BJ (cell line): ENCODE data around the gene PTPRJ. TPM values are rescaled to one million over a fixed set of nuclear protein-coding genes. Genes with fewer than 3 reads are reported as not detected.

Experiments
- CTCF ChIA-PET: fragments of 350-600 bp; formaldehyde crosslinking; extraction: SDS; loops from one replicate; lab custom pipeline; 2021; ENCODE audit warnings: antibody characterized with exemption, inconsistent platforms; lab: Yijun Ruan, JAX
- POLR2A ChIA-PET: fragments of 300-600 bp; sonication (Branson Sonifier 250); formaldehyde crosslinking; extraction: SDS; loops from one replicate; lab custom pipeline; 2021; ENCODE audit warnings: antibody characterized with exemption; lab: Charles Lee
- DNase-seq: peaks from one replicate; pipeline ENCODE4 v3.0.0-alpha.2; 2011; ENCODE audit warnings: low read depth
- H3K27me3 ChIP-seq: 2 replicates; pipeline ENCODE4 v1.6.0; 2011; ENCODE audit warnings: low read length; ENCODE audit not compliant: control insufficient read depth, insufficient read depth
- H3K36me3 ChIP-seq: 2 replicates; pipeline ENCODE4 v1.5.1; 2011; ENCODE audit warnings: low read length; ENCODE audit not compliant: control insufficient read depth, insufficient read depth
- H3K4me3 ChIP-seq: 2 replicates; pipeline ENCODE4 v1.5.1; 2011; ENCODE audit warnings: low read depth, mild to moderate bottlenecking, control low read depth, low read length
- polyA plus RNA-seq: library from polyadenylated mRNA; depleted of rRNA; stranded (reverse); fragments of >200 nt; gene quantifications from 2 replicates; pipeline ENCODE4 v1.2.3, GENCODE V29; 2011
- TF ChIP-seq, protein P1 (sequence below): IDR thresholded peaks from 2 replicates; pipeline ENCODE4 v1.5.1; 2011; ENCODE audit warnings: low read depth, mild to moderate bottlenecking, control low read depth, inconsistent platforms, low read length, moderate library complexity; ENCODE audit not compliant: insufficient read depth

PTPRJ gene
- polyA plus RNA-seq, 1 experiment = 3.8 TPM

DNA sequence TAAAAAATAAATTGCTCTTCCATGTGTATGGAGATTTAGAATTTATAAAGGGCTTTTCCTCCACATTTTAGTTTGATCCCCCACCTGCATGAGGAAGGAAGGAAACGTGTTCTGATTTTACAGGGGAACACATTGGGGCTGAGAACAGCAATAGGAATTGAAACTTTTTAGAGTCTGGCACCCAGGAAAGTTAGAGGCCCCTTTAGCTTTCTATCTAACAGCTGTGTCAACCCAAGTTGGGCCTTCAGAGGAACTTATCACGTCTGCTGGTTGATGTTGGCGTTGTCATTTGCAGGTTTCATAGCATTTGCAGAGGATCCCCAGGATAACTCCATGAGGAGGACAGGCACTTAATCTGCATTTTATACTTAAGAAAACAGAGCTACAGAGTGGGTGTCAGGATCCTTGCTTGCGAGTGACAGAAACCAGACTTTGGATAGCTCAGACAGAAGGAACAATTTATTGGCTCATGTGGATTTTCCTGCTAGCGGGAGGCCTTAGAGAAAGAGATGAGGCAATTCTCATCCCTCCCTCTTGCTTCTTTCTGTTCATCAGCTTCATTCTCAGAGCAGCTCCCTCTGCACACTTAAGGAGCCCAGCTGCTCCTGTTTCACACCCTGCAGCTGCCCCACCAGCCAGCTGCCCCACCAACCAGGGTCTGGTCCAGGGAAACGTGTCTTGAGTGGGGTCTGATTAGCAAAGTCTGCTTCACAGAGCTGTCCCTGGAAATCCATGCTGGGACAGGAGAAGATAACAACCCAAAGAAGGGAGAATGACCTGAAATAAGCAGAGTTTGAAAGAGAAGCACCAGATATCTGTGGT is 143.8 kb downstream of the PTPRJ start:
- ChIA-PET POLR2A (interaction anchor here (0.6 kb wide), 1 partner anchor 193 kb away, joined by 4 read pairs; no protein-coding TSS in a partner anchor), CTCF (no interaction called here)
- Histone ChIP-seq H3K27me3 (no peaks in the 10 kb centered on the region), H3K36me3 (peaks cover 15% of the 10 kb centered on the region), H3K4me3 (no peak overlapping the region)
- TF ChIP-seq, protein P1, sequence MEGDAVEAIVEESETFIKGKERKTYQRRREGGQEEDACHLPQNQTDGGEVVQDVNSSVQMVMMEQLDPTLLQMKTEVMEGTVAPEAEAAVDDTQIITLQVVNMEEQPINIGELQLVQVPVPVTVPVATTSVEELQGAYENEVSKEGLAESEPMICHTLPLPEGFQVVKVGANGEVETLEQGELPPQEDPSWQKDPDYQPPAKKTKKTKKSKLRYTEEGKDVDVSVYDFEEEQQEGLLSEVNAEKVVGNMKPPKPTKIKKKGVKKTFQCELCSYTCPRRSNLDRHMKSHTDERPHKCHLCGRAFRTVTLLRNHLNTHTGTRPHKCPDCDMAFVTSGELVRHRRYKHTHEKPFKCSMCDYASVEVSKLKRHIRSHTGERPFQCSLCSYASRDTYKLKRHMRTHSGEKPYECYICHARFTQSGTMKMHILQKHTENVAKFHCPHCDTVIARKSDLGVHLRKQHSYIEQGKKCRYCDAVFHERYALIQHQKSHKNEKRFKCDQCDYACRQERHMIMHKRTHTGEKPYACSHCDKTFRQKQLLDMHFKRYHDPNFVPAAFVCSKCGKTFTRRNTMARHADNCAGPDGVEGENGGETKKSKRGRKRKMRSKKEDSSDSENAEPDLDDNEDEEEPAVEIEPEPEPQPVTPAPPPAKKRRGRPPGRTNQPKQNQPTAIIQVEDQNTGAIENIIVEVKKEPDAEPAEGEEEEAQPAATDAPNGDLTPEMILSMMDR = no peak
- DNase-seq = no peak

DNA sequence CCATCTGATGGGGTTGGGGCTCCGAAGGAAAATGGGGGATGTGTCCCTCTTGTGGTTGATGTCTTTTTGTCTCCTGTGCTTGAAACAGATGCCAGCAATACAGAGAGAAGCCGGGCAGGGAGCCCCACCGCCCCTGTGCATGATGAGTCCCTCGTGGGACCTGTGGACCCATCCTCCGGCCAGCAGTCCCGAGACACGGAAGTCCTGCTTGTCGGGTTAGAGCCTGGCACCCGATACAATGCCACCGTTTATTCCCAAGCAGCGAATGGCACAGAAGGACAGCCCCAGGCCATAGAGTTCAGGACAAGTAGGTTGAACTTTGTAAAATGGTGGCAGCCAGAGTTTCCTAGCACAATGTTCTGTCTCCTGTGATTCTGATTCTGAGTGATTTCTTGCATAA is 144.5 kb downstream of the PTPRJ start:
- no peak overlapping the region for H3K4me3 ChIP-seq
- TF ChIP-seq, protein P1 = no peak
- no peak for DNase-seq
- peaks cover 17% of the 10 kb centered on the region for H3K36me3 ChIP-seq
- POLR2A ChIA-PET = no interaction called here
- H3K27me3 ChIP-seq = no peaks in the 10 kb centered on the region
- CTCF ChIA-PET = no interaction called here

DNA sequence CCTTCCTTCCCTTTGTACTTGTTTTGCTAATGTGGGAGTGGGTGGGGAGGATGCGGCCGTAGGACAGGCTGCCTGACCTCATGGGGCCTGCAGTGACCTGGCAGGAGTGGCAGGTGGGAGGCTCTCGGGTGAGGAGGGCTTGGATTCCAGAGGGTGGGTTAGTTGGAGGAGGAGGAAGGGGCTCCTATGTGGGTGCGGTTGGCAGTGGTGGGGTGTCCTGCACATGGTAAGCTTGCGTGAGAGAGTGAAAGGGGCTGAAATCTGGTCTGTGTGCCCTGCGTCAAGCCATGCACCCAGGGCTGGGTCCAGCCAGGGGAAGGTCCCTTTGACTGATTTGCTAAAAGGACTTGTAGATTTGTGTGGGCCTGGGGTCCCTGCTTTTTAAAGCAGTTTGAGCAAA is 145.5 kb downstream of the PTPRJ start:
- H3K36me3 ChIP-seq = peaks cover 18% of the 10 kb centered on the region
- CTCF ChIA-PET = no interaction called here
- POLR2A ChIA-PET = no interaction called here
- H3K4me3 ChIP-seq = no peak overlapping the region
- no peak for DNase-seq
- TF ChIP-seq, protein P1 = no peak
- H3K27me3 ChIP-seq = no peaks in the 10 kb centered on the region

DNA sequence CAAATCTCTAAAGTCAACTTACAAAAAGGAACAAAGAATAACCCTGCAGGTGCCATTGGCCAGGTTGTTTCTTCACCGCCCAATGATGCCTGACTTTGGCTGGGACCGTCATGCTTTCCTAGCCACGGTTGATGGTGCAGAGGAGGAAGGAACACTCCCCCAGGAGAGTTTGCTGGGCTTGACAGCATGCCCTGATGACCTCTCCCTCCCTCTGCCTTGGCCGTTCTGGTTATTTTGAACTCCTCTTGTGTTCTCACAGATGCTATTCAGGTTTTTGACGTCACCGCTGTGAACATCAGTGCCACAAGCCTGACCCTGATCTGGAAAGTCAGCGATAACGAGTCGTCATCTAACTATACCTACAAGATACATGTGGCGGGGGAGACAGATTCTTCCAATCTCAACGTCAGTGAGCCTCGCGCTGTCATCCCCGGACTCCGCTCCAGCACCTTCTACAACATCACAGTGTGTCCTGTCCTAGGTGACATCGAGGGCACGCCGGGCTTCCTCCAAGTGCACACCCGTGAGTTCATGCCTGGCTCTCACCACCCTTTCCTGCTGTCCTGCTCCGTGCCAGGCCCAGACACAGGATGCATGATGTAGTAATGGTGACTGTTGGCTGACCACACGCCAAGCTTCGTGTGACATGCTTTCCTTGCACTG is 147.3 kb downstream of the PTPRJ start:
- peaks cover 16% of the 10 kb centered on the region for H3K36me3 ChIP-seq
- CTCF ChIA-PET = interaction anchor here (1.0 to 1.6 kb wide), 2 partner anchors 13 to 19 kb away, joined by 3 to 5 read pairs; no protein-coding TSS in a partner anchor

More for the DNA sequence above, 147.3 kb downstream of the PTPRJ start:
- POLR2A ChIA-PET = no interaction called here
- TF ChIP-seq, protein P1 = no peak
- no peak overlapping the region for H3K4me3 ChIP-seq
- DNase-seq = no peak
- no peaks in the 10 kb centered on the region for H3K27me3 ChIP-seq
